Neural cell (in vitro differentiated cells): ENCODE data around the gene DTX1. TPM values are rescaled to one million over a fixed set of nuclear protein-coding genes. Genes with fewer than 3 reads are reported as not detected.

Experiments used
- H2AFZ ChIP-seq: fragments of 200-600, 300-800 bp; sonication (generic), shearing (Covaris generic); 2 replicates; pipeline ENCODE4 v1.6.0; 2014; ENCODE audit warnings: low read depth, mild to moderate bottlenecking, antibody characterized with exemption, low read length, moderate library complexity
- H3F3A ChIP-seq: fragments of 200-600 bp; shearing (Covaris generic); 2 replicates; pipeline ENCODE4 v1.6.1; 2016; ENCODE audit warnings: mild to moderate bottlenecking, moderate library complexity, mixed read lengths, antibody characterized with exemption, low read length; ENCODE audit not compliant: insufficient read depth, poor library complexity, severe bottlenecking
- H3K27ac ChIP-seq: fragments of 200-600, 300-800 bp; sonication (generic), shearing (Covaris generic); 2 replicates; pipeline ENCODE4 v1.5.1; 2014; ENCODE audit warnings: mild to moderate bottlenecking, low read length, moderate library complexity
- H3K27me3 ChIP-seq: fragments of 300-800, 200-600 bp; sonication (generic), shearing (Covaris generic); 2 replicates; pipeline ENCODE4 v1.6.0; 2014; ENCODE audit warnings: mild to moderate bottlenecking, low read depth, low read length, moderate library complexity; ENCODE audit not compliant: insufficient read depth
- H3K36me3 ChIP-seq: fragments of 300-800, 200-600 bp; sonication (generic), shearing (Covaris generic); 2 replicates; pipeline ENCODE4 v1.5.1; 2014; ENCODE audit warnings: mild to moderate bottlenecking, antibody characterized with exemption, low read length, moderate library complexity; ENCODE audit not compliant: insufficient read depth
- H3K4me2 ChIP-seq: fragments of 300-800, 200-600 bp; sonication (generic), shearing (Covaris generic); 2 replicates; pipeline ENCODE4 v1.6.0; 2014; ENCODE audit warnings: mild to moderate bottlenecking, low read length
- H3K4me3 ChIP-seq: fragments of 300-800, 200-600 bp; sonication (generic), shearing (Covaris generic); 2 replicates; pipeline ENCODE4 v1.5.1; 2014; ENCODE audit warnings: mild to moderate bottlenecking, low read length, moderate library complexity
- H3K79me2 ChIP-seq: fragments of 200-600 bp; shearing (Covaris generic); replicated peaks from 2 replicates; pipeline ENCODE4 v1.6.0; 2014; ENCODE audit warnings: mild to moderate bottlenecking, low read length, moderate library complexity; ENCODE audit not compliant: insufficient read depth
- H3K9ac ChIP-seq: fragments of 300-800, 200-600 bp; sonication (generic), shearing (Covaris generic); 2 replicates; pipeline ENCODE4 v1.6.1; 2016; ENCODE audit warnings: mild to moderate bottlenecking, low read length, mixed read lengths
- H3K9me2 ChIP-seq: fragments of 200-600 bp; shearing (Covaris generic); 2 replicates; pipeline ENCODE4 v1.6.1; 2016; ENCODE audit warnings: mild to moderate bottlenecking, low read length, mixed read lengths; ENCODE audit not compliant: insufficient read depth
- H3K9me3 ChIP-seq: fragments of 200-600, 300-800 bp; sonication (generic), shearing (Covaris generic); 2 replicates; pipeline ENCODE4 v1.6.1; 2016; ENCODE audit warnings: mild to moderate bottlenecking, mixed run types, low read length, moderate library complexity, mixed read lengths
- H4K20me1 ChIP-seq: fragments of 200-600 bp; shearing (Covaris generic); 2 replicates; pipeline ENCODE4 v1.6.1; 2016; ENCODE audit warnings: mild to moderate bottlenecking, mixed run types; ENCODE audit not compliant: insufficient read depth
- CTCF ChIP-seq: fragments of 450-650 bp; IDR thresholded peaks from 2 replicates; pipeline ENCODE4 v1.5.1; 2014; ENCODE audit warnings: antibody characterized with exemption, mild to moderate bottlenecking, moderate library complexity; ENCODE audit not compliant: poor library complexity, severe bottlenecking
- MXI1 ChIP-seq: fragments of 450-650 bp; conservative IDR thresholded peaks from 2 replicates; pipeline ENCODE4 v1.6.1; 2014; ENCODE audit warnings: antibody characterized with exemption, mild to moderate bottlenecking; ENCODE audit not compliant: poor library complexity, severe bottlenecking
- POLR2AphosphoS5 ChIP-seq: IDR thresholded peaks from 2 replicates; pipeline ENCODE4 v1.6.1; 2012
- RAD21 ChIP-seq: fragments of 450-650 bp; conservative IDR thresholded peaks from 2 replicates; pipeline ENCODE4 v1.6.1; 2014; ENCODE audit warnings: antibody characterized with exemption, mild to moderate bottlenecking, moderate library complexity
- REST ChIP-seq: IDR thresholded peaks from 2 replicates; pipeline ENCODE4 v1.6.1; 2012; ENCODE audit warnings: borderline replicate concordance
- SMC3 ChIP-seq: fragments of 450-650 bp; conservative IDR thresholded peaks from 2 replicates; pipeline ENCODE4 v1.6.1; 2014; ENCODE audit warnings: antibody characterized with exemption, mild to moderate bottlenecking, moderate library complexity; ENCODE audit not compliant: poor library complexity
- polyA plus RNA-seq: library from polyadenylated mRNA; depleted of rRNA; stranded (reverse); fragments of >200 nt; gene quantifications from 2 replicates; pipeline ENCODE4 v1.2.3, GENCODE V29; 2014

DTX1 gene
- polyA plus RNA-seq, 1 donor from 2014 or later: 30.7 TPM

GRCh38 chr12:113098441-113099028 is 42.0 kb downstream of the DTX1 start:
- no peaks in the 10 kb centered on the region for H3K9me3 ChIP-seq
- no peaks in the 10 kb centered on the region for H3F3A ChIP-seq
- peaks cover 2% of the 10 kb centered on the region for H3K27me3 ChIP-seq
- TF ChIP-seq RAD21: peak; percentile 80
- peak; percentile 86 for TF ChIP-seq CTCF
- TF ChIP-seq MXI1: no peak
- peak; percentile 78 for TF ChIP-seq SMC3
- no peaks in the 10 kb centered on the region for H3K79me2 ChIP-seq
- no peak overlapping the region for H3K4me2 ChIP-seq
- H3K36me3 ChIP-seq: peaks cover 6% of the 10 kb centered on the region
- no peak overlapping the region for H3K9ac ChIP-seq
- no peak overlapping the region for H2AFZ ChIP-seq
- no peaks in the 10 kb centered on the region for H4K20me1 ChIP-seq
- H3K27ac ChIP-seq: peak overlapping the region; percentile 56
- H3K9me2 ChIP-seq: no peaks in the 10 kb centered on the region
- peak overlapping the region; percentile 13 for H3K4me3 ChIP-seq

- Histone ChIP-seq H2AFZ (no peak overlapping the region), H3K9me3 (no peaks in the 10 kb centered on the region), H4K20me1 (no peaks in the 10 kb centered on the region), H3K27me3 (peaks cover 10% of the 10 kb centered on the region), H3K9me2 (no peaks in the 10 kb centered on the region), H3K4me2 (no peak overlapping the region), H3K4me3 (no peak overlapping the region), H3K9ac (no peak overlapping the region), H3K79me2 (no peaks in the 10 kb centered on the region), H3K27ac (no peak overlapping the region), H3F3A (no peaks in the 10 kb centered on the region), H3K36me3 (peaks cover 6% of the 10 kb centered on the region)
- TF ChIP-seq REST: no peak
Measured at GRCh38 chr12:113099364-113099763, 42.8 kb downstream of the DTX1 start.

GRCh38 chr12:113099764-113100163 is 43.2 kb downstream of the DTX1 start:
- H3K4me2 ChIP-seq: no peak overlapping the region
- H3K9ac ChIP-seq: no peak overlapping the region
- no peak overlapping the region for H3K4me3 ChIP-seq
- peaks cover 6% of the 10 kb centered on the region for H3K36me3 ChIP-seq
- TF ChIP-seq POLR2AphosphoS5: no peak
- H3K27me3 ChIP-seq: peaks cover 10% of the 10 kb centered on the region
- H3K9me2 ChIP-seq: no peaks in the 10 kb centered on the region
- H3F3A ChIP-seq: no peaks in the 10 kb centered on the region
- no peaks in the 10 kb centered on the region for H4K20me1 ChIP-seq
- no peak overlapping the region for H3K27ac ChIP-seq
- no peaks in the 10 kb centered on the region for H3K79me2 ChIP-seq
- no peaks in the 10 kb centered on the region for H3K9me3 ChIP-seq
- no peak overlapping the region for H2AFZ ChIP-seq
